ENCODE results near the gene LRRC73. TPM values are rescaled to one million over a fixed set of nuclear protein-coding genes. Genes with fewer than 3 reads are reported as not detected.

Gene LRRC73
- total and polyA plus RNA-seq, 9 of the 15 experiments (the other 6 are each of a cell fraction or from before 2014, with no cell fraction given) = 0.07 to 0.55 (median 0.16) TPM; not detected in 3

DNA sequence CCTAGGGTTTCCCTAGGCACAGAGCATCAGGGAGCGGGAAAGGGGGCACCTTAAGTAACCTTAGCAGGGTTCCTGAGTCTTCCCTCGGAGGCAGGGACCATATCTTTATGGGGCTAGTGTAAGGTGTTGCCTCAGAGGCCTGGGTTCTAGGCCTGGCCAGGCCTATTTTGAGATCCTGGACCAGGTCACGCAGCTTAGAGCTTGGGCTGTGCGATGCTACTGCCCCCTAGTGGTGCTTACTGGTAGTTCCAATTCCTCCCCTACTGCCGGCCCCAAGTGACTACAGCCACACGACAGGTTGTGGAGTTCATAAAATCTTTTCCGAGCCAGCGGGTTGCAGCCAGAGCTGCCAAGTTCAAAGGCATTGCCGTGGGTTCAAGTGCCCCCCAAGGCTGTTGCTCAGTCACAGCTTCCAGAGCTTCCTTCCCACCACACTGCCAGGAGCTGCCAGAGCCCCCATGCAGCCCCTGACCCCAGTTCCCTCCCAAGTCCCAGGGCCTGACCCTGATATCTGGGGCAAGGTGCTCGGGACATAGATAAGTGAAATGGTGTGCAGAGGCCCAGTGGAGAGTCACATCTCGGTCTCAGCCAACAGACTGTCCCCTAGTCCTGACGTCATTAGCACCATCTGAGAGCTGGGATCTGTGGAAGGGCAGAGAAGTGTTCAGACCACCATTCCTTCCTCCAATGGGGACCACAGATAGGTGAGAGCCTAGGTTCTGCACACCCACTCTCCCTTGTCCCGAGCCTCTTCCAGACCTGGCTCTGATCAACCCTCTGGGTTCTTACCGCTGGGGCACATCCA is 3.3 kb downstream of the LRRC73 start (continued):
- TF ChIP-seq ILK (tag; IDR thresholded peaks at IDR 0.05; ENCODE audit: borderline replicate concordance, low read depth) (no peak), PHF21A (IDR thresholded peaks at IDR 0.05; ENCODE audit: borderline replicate concordance, low read depth) (no peak), STAT5A (IDR thresholded peaks at IDR 0.05; ENCODE audit: borderline replicate concordance, low read length) (no peak), TEAD4 (IDR thresholded peaks at IDR 0.05; ENCODE audit: low read length) (peak; percentile 13; the same call in 1 of the 2 replicates), TEAD4 (CRISPR knock-in tag; IDR thresholded peaks at IDR 0.05; ENCODE audit: borderline replicate concordance) (no peak), ZNF77 (CRISPR knock-in tag; IDR thresholded peaks at IDR 0.05) (no peak), ZNF12 (CRISPR knock-in tag; IDR thresholded peaks at IDR 0.05) (no peak), ZNF121 (CRISPR knock-in tag; conservative IDR thresholded peaks at IDR 0.05) (no peak), ARNT (IDR thresholded peaks at IDR 0.05) (0 out of 4 replicates have a peak, but pooled peaks of 1 of the 2 experiments have one; percentile 21)
- TF ChIP-seq, protein P1, sequence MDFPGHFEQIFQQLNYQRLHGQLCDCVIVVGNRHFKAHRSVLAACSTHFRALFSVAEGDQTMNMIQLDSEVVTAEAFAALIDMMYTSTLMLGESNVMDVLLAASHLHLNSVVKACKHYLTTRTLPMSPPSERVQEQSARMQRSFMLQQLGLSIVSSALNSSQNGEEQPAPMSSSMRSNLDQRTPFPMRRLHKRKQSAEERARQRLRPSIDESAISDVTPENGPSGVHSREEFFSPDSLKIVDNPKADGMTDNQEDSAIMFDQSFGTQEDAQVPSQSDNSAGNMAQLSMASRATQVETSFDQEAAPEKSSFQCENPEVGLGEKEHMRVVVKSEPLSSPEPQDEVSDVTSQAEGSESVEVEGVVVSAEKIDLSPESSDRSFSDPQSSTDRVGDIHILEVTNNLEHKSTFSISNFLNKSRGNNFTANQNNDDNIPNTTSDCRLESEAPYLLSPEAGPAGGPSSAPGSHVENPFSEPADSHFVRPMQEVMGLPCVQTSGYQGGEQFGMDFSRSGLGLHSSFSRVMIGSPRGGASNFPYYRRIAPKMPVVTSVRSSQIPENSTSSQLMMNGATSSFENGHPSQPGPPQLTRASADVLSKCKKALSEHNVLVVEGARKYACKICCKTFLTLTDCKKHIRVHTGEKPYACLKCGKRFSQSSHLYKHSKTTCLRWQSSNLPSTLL (IDR thresholded peaks at IDR 0.05) = no peak
- TF ChIP-seq, protein P2, sequence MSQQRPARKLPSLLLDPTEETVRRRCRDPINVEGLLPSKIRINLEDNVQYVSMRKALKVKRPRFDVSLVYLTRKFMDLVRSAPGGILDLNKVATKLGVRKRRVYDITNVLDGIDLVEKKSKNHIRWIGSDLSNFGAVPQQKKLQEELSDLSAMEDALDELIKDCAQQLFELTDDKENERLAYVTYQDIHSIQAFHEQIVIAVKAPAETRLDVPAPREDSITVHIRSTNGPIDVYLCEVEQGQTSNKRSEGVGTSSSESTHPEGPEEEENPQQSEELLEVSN (IDR thresholded peaks at IDR 0.05; ENCODE audit: borderline replicate concordance in 1 of 2, extremely low read depth in 1 of 2, insufficient read depth in 1 of 2, insufficient read length in 1 of 2, low read depth in 1 of 2, low read length in 1 of 2, poor library complexity in 1 of 2, severe bottlenecking in 1 of 2) = no peak
- TF ChIP-seq, protein P3, sequence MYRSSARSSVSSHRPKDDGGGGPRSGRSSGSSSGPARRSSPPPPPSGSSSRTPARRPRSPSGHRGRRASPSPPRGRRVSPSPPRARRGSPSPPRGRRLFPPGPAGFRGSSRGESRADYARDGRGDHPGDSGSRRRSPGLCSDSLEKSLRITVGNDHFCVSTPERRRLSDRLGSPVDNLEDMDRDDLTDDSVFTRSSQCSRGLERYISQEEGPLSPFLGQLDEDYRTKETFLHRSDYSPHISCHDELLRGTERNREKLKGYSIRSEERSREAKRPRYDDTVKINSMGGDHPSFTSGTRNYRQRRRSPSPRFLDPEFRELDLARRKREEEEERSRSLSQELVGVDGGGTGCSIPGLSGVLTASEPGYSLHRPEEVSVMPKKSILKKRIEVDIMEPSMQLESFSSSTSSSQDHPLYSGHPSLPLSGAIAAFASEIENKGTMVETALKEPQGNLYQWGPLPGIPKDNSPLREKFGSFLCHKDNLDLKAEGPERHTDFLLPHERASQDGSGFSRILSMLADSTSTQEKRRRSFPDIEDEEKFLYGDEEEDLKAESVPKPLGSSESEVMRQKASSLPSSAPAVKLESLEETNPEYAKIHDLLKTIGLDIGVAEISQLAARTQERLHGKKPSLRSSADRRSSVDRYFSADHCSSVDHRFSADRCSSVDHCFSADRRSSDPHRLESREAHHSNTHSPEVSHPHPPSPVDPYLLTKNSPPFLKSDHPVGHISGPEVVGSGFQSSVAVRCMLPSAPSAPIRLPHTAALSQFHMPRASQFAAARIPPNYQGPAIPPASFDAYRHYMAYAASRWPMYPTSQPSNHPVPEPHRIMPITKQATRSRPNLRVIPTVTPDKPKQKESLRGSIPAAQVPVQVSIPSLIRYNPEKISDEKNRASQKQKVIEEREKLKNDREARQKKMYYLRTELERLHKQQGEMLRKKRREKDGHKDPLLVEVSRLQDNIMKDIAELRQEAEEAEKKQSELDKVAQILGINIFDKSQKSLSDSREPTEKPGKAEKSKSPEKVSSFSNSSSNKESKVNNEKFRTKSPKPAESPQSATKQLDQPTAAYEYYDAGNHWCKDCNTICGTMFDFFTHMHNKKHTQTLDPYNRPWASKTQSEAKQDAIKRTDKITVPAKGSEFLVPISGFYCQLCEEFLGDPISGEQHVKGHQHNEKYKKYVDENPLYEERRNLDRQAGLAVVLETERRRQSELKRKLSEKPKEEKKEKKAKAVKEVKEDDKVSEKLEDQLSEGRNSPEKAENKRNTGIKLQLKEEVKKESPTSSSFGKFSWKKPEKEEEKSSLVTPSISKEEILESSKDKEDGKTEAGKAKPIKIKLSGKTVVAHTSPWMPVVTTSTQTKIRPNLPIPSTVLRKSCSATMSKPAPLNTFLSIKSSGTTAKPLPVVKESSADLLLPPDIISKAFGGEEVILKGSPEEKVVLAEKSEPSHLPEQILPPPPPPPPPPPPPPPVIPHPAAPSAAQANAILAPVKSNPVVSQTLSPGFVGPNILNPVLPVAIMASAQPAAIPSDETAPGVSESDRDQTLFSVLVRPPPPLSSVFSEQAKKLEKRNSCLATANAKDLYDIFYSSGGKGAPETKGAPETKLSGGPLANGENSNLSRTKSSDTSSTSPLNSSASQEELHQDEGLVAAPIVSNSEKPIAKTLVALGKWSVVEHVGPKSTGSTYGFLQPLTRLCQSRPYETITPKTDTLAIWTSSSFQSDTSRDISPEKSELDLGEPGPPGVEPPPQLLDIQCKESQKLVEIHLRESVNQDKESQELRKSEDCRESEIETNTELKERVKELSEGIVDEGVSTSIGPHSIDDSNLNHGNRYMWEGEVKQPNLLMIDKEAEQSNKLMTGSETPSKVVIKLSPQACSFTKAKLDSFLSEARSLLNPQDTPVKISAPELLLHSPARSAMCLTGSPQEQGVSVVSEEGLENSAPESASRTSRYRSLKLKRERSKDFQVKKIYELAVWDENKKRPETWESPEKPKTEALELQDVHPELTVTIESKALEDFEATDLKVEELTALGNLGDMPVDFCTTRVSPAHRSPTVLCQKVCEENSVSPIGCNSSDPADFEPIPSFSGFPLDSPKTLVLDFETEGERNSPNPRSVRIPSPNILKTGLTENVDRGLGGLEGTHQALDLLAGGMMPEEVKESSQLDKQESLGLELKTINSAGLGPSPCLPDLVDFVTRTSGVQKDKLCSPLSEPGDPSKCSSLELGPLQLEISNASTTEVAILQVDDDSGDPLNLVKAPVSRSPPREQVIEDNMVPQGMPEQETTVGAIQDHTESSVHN (IDR thresholded peaks at IDR 0.05; ENCODE audit: borderline replicate concordance in 1 of 2, low read depth in 1 of 2) = no peak
- TF ChIP-seq, protein P4, sequence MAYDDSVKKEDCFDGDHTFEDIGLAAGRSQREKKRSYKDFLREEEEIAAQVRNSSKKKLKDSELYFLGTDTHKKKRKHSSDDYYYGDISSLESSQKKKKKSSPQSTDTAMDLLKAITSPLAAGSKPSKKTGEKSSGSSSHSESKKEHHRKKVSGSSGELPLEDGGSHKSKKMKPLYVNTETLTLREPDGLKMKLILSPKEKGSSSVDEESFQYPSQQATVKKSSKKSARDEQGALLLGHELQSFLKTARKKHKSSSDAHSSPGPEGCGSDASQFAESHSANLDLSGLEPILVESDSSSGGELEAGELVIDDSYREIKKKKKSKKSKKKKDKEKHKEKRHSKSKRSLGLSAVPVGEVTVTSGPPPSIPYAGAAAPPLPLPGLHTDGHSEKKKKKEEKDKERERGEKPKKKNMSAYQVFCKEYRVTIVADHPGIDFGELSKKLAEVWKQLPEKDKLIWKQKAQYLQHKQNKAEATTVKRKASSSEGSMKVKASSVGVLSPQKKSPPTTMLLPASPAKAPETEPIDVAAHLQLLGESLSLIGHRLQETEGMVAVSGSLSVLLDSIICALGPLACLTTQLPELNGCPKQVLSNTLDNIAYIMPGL (CRISPR knock-in tag; IDR thresholded peaks at IDR 0.05) = no peak

Measured in K562 (cell line).